Stomach (tissue), 4 donors: ENCODE measurements around the gene DNAJB13.

Experiments used
- EP300 ChIP-seq: sonication (generic); formaldehyde crosslinking; IDR thresholded peaks from one replicate; pipeline ENCODE4 v1.6.1; 2017; ENCODE audit warnings: antibody characterized with exemption
- POLR2A ChIP-seq, 4 donors: fragments of 450-650 bp; IDR thresholded peaks; one replicate each; pipeline ENCODE4 v1.6.1; 2016; ENCODE audit warnings: antibody characterized with exemption in 4 of 4, control low read depth in 2 of 4, mild to moderate bottlenecking in 1 of 4, moderate library complexity in 1 of 4
- POLR2AphosphoS5 ChIP-seq, 3 donors: sonication (generic); formaldehyde crosslinking; IDR thresholded peaks; one replicate each; pipeline ENCODE4 v1.6.1; 2016; ENCODE audit warnings: antibody characterized with exemption in 3 of 3
- TF ChIP-seq, protein P1 (sequence below), 7 experiments: fragments of 450-650 bp in 4 of 7; fragments of 200-600 bp in 3 of 7; sonication (generic) in 3 of 7; IDR thresholded peaks; one replicate each; pipeline ENCODE4 v1.5.1; 2016 to 2019; ENCODE audit warnings: antibody characterized with exemption in 7 of 7, control low read depth in 2 of 7, mild to moderate bottlenecking in 1 of 7

DNA sequence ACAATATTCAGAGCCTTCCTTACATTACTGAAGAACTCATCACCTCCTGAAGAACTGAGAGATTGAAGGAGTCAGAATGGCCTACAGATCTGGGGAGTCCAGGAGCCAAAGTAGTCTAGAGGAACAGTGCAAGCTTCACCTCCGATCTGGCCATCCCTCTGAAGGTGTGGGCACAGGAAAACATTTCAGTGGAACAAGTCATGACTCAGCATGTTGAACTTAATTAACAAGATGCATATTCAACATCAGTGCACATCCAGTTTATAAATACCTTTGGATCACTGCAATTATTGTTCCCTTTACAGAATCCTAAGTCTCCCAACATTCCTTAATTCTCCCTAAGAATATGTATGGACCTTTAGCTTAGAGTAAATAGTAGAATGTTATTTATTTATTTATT is 48.5 kb upstream of the DNAJB13 start:
- TF ChIP-seq, protein P1, sequence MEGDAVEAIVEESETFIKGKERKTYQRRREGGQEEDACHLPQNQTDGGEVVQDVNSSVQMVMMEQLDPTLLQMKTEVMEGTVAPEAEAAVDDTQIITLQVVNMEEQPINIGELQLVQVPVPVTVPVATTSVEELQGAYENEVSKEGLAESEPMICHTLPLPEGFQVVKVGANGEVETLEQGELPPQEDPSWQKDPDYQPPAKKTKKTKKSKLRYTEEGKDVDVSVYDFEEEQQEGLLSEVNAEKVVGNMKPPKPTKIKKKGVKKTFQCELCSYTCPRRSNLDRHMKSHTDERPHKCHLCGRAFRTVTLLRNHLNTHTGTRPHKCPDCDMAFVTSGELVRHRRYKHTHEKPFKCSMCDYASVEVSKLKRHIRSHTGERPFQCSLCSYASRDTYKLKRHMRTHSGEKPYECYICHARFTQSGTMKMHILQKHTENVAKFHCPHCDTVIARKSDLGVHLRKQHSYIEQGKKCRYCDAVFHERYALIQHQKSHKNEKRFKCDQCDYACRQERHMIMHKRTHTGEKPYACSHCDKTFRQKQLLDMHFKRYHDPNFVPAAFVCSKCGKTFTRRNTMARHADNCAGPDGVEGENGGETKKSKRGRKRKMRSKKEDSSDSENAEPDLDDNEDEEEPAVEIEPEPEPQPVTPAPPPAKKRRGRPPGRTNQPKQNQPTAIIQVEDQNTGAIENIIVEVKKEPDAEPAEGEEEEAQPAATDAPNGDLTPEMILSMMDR (IDR thresholded peaks at IDR 0.05): no peak
- TF ChIP-seq POLR2AphosphoS5 (IDR thresholded peaks at IDR 0.05): no peak
- TF ChIP-seq EP300: no peak
- TF ChIP-seq POLR2A (IDR thresholded peaks at IDR 0.05): no peak
